ENCODE results near the gene PPM1B.

The PPM1B gene

GRCh38 chr2:44142306-44142705 is 26.4 kb upstream of the PPM1B start:
- no peak overlapping the region for H3K4me3 Mint-ChIP-seq
- H3K27me3 Mint-ChIP-seq, result no peaks in the 10 kb centered on the region
- H3K36me3 Mint-ChIP-seq, result peaks cover 3% of the 10 kb centered on the region
- H3K4me1 Mint-ChIP-seq (ENCODE audit: low read depth), result peaks cover 7% of the 10 kb centered on the region
- no peaks in the 10 kb centered on the region for H3K9me3 Mint-ChIP-seq (ENCODE audit: low read depth)
- no peak overlapping the region for H3K27ac Mint-ChIP-seq

- peaks cover 3% of the 10 kb centered on the region for H3K36me3 Mint-ChIP-seq
- H3K9me3 Mint-ChIP-seq (ENCODE audit: low read depth), result no peaks in the 10 kb centered on the region
- H3K4me1 Mint-ChIP-seq (ENCODE audit: low read depth), result peaks cover 7% of the 10 kb centered on the region
- no peak overlapping the region for H3K27ac Mint-ChIP-seq
- H3K27me3 Mint-ChIP-seq, result no peaks in the 10 kb centered on the region
- no peak overlapping the region for H3K4me3 Mint-ChIP-seq
Measured at GRCh38 chr2:44143701-44144100, 25.0 kb upstream of the PPM1B start.

DNA sequence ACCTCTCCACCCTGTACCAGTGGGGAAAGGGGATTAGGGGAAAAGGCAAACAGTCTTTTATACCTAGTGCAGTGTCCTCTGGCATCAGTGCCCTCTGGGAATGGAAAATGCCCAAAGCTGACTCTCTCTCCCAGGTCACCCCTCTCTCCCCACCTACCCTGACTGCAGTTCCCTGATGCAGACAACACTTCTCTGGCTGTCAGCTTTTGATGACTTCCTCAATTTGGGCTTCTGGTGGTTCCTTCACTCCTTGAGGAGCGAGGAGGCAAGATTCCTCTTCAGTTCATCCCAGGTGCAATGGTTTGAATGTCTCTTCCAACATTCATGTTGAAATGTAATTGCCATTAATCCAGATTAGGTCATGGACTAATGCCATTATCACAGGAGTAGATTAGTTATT is 19.7 kb upstream of the PPM1B start:
- Mint-ChIP-seq H3K9me3 (ENCODE audit: low read depth) (no peaks in the 10 kb centered on the region), H3K36me3 (no peaks in the 10 kb centered on the region), H3K27ac (no peak overlapping the region), H3K27me3 (peaks cover 3% of the 10 kb centered on the region), H3K4me3 (no peak overlapping the region), H3K4me1 (ENCODE audit: low read depth) (no peaks in the 10 kb centered on the region)

- no peaks in the 10 kb centered on the region for H3K9me3 Mint-ChIP-seq (ENCODE audit: low read depth)
- H3K27me3 Mint-ChIP-seq, result peaks cover 3% of the 10 kb centered on the region
- no peak overlapping the region for H3K27ac Mint-ChIP-seq
- H3K36me3 Mint-ChIP-seq, result no peaks in the 10 kb centered on the region
- no peak overlapping the region for H3K4me3 Mint-ChIP-seq
- no peaks in the 10 kb centered on the region for H3K4me1 Mint-ChIP-seq (ENCODE audit: low read depth)
Measured at GRCh38 chr2:44150473-44150872, 18.2 kb upstream of the PPM1B start.

- Mint-ChIP-seq H3K4me1 (ENCODE audit: low read depth) (no peaks in the 10 kb centered on the region), H3K36me3 (no peaks in the 10 kb centered on the region), H3K4me3 (no peak overlapping the region), H3K9me3 (ENCODE audit: low read depth) (no peaks in the 10 kb centered on the region), H3K27ac (no peak overlapping the region), H3K27me3 (peaks cover 3% of the 10 kb centered on the region)
Measured at GRCh38 chr2:44152865-44153669, 15.6 kb upstream of the PPM1B start.

DNA sequence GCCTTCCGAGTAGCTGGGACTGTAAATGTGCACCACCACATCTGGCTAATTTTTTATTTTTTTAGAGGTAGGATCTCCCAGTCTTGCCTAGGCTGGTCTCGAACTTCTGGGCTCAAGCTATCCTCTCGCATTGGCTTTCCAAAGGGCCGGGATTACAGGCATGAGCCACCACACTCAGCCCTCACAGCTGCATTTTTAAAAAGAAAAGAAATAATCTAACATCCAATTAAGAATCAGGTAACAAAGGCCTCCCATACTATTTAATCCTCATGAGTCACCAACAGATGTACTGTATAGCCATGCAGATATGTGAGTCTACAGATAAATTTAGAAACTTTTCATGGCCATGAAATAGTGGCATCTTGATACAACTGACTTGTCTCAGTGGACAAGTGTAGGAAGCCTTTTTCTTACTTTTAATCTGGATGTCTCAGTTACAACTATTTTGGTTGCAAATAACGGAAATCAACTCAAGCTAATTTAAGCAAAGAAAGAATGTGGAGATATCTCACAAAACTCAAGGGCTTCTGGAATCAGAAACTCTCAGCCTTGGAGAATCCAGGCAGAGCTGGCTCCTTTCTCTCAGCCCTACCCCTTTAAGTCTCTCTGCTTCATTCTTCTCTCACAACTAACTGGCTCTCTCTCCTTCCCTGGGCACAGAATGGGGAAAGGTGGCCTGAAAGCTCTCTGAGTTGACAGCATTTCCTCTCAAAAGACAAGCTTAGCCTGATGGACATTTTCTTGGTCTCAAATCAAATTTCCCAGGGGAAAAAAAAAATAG is 12.8 kb upstream of the PPM1B start:
- Mint-ChIP-seq H3K4me3 (no peak overlapping the region), H3K27me3 (no peaks in the 10 kb centered on the region), H3K9me3 (ENCODE audit: low read depth) (no peaks in the 10 kb centered on the region), H3K4me1 (ENCODE audit: low read depth) (no peaks in the 10 kb centered on the region), H3K36me3 (no peaks in the 10 kb centered on the region), H3K27ac (no peak overlapping the region)

DNA sequence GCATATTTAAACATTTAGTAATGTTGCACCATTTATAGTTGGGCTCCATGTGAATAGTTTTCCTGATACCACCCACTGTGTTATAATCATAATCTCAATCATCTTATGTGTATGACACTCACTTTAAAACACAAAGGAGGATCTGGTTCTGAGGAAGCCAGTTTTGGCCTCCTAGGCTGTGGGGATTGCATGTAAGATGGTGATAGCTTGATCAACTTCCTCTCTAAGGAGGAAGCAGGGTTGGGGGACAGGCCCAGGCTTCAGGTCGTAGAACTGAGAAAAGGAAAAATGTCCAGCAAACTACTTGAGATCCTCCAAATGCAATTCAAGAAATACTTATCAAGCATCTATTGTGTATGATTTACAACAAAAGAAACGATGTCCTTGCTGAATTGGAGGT is 4.9 kb upstream of the PPM1B start:
- Mint-ChIP-seq H3K36me3 (no peaks in the 10 kb centered on the region), H3K4me3 (no peak overlapping the region), H3K27ac (no peak overlapping the region), H3K27me3 (no peaks in the 10 kb centered on the region), H3K9me3 (ENCODE audit: low read depth) (no peaks in the 10 kb centered on the region), H3K4me1 (ENCODE audit: low read depth) (peaks cover 7% of the 10 kb centered on the region)

DNA sequence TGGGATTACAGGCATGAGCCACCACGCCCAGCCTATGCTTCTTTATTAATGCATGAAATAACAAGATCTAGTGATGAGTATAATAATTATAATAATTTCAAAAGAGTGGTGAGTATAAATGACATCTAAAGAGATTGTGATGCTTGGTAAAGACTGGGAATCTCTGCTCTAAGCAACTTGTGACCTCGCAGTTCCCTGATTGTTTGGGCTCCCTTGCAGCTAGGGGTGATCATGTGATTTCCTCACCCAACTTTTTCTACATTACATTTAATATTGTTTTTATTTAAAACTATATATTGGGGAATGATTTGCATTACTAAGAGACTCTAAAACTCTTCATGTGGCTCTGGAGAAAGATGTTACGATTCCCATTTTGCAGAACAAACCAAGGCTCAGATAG is 4.1 kb upstream of the PPM1B start:
- Mint-ChIP-seq H3K9me3 (ENCODE audit: low read depth) (no peaks in the 10 kb centered on the region), H3K27me3 (no peaks in the 10 kb centered on the region), H3K36me3 (no peaks in the 10 kb centered on the region), H3K4me3 (no peak overlapping the region), H3K4me1 (ENCODE audit: low read depth) (peaks cover 7% of the 10 kb centered on the region), H3K27ac (no peak overlapping the region)

- no peak overlapping the region for H3K4me3 Mint-ChIP-seq
- no peaks in the 10 kb centered on the region for H3K27me3 Mint-ChIP-seq
- H3K4me1 Mint-ChIP-seq (ENCODE audit: low read depth), result peaks cover 18% of the 10 kb centered on the region
- no peak overlapping the region for H3K27ac Mint-ChIP-seq
- no peaks in the 10 kb centered on the region for H3K36me3 Mint-ChIP-seq
- H3K9me3 Mint-ChIP-seq (ENCODE audit: low read depth), result no peaks in the 10 kb centered on the region
Measured at GRCh38 chr2:44166096-44166495, 2.6 kb upstream of the PPM1B start.

- Mint-ChIP-seq H3K4me3 (peak overlapping the region; percentile 96), H3K4me1 (ENCODE audit: low read depth) (peaks cover 29% of the 10 kb centered on the region), H3K36me3 (no peaks in the 10 kb centered on the region), H3K27me3 (no peaks in the 10 kb centered on the region), H3K9me3 (ENCODE audit: low read depth) (no peaks in the 10 kb centered on the region), H3K27ac (peak overlapping the region; percentile 99)
Measured at GRCh38 chr2:44167311-44167907, 1.3 kb upstream of the PPM1B start.

DNA sequence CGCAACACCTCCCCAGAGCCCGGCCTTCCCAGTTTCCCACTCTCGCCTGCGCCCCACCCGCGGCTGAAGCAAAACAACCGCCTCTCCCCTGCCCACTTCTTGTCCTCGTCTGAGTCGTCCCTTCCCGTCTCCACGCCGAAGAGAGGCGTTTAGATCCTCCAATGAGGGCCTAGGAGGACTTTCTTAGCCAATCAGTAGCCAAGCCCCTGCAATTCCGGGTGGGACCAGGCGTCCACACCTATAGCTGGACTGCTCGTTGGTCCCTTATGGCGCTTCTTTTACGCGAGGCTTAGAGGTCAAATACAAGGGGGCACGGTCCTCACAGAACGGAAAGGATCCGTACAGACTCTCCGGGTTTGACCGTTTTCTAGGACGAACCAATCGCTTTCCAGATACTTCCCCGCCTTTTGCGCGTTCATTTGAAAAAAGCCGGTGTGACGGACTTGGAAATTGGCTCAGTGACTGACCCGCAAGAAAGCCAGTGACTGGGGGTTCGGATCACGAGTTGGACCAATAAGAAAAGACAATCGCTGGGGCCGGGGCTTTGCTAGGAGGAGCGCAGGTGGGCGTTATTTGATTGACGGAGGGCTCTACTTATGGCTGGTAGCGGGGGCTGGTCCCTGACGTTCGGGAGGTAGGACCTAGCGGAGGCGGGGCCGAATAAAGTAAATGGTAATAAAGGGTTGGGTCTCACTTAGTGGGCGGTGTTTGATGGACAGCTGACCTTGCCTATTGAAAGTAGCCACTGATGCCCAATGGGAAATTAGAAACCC is 581 bp upstream of the PPM1B start:
- Mint-ChIP-seq H3K27ac (peak overlapping the region; percentile 99), H3K4me1 (ENCODE audit: low read depth) (peaks cover 36% of the 10 kb centered on the region), H3K27me3 (no peaks in the 10 kb centered on the region), H3K4me3 (peak overlapping the region; percentile 96), H3K9me3 (ENCODE audit: low read depth) (no peaks in the 10 kb centered on the region), H3K36me3 (no peaks in the 10 kb centered on the region)

DNA sequence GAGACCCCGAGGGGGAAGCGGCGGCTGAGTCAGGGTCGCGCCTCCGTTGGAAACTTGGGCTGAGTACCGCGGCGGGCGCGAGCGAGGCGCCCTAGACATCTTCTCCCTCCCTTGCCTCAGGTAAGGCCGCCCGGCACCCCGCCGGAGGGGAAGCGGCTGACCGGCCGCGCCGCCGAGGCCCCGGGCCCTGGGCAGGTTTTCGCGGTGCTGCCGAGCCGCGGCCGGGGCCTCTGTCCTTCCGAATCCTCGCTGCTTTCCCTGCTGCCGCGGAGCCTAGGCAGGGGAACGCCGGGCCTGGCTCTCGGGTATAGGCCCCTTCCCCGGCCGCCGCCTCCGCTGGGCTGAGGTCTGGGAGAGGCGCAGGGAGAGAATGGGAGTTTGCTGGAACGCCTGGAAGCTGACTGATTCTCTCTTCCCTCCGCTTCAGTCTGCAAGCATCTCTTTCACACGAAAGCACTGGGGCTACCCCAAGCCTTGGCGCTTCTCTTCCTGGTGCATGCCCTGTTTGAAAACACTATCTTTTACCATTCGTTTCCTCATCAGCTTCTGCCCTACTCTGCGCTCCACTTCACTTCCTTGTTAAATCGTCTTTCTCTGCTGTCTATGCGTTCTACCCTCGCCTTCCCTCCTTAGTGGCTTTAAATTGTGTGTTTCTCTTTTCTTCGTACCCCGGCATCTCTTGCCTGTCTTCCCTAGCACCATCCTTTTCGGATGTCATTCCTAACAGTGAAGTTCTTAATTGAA is 652 bp downstream of the PPM1B start:
- H3K27ac Mint-ChIP-seq, result peak overlapping the region; percentile 99
- peaks cover 2% of the 10 kb centered on the region for H3K36me3 Mint-ChIP-seq
- peak overlapping the region; percentile 96 for H3K4me3 Mint-ChIP-seq
- no peaks in the 10 kb centered on the region for H3K9me3 Mint-ChIP-seq (ENCODE audit: low read depth)
- no peaks in the 10 kb centered on the region for H3K27me3 Mint-ChIP-seq
- H3K4me1 Mint-ChIP-seq (ENCODE audit: low read depth), result peaks cover 45% of the 10 kb centered on the region

GRCh38 chr2:44170311-44170717 is 1.6 kb downstream of the PPM1B start:
- Mint-ChIP-seq H3K36me3 (peaks cover 2% of the 10 kb centered on the region), H3K4me1 (ENCODE audit: low read depth) (peaks cover 55% of the 10 kb centered on the region), H3K4me3 (peak overlapping the region; percentile 96), H3K9me3 (ENCODE audit: low read depth) (no peaks in the 10 kb centered on the region), H3K27ac (peak overlapping the region; percentile 99), H3K27me3 (no peaks in the 10 kb centered on the region)

- Mint-ChIP-seq H3K9me3 (ENCODE audit: low read depth) (no peaks in the 10 kb centered on the region), H3K4me3 (peak overlapping the region; percentile 96), H3K27me3 (no peaks in the 10 kb centered on the region), H3K4me1 (ENCODE audit: low read depth) (peaks cover 62% of the 10 kb centered on the region), H3K27ac (peak overlapping the region; percentile 54), H3K36me3 (peaks cover 2% of the 10 kb centered on the region)
Measured at GRCh38 chr2:44171018-44171417, 2.3 kb downstream of the PPM1B start.
